Transverse colon (tissue), 4 donors: ENCODE measurements around the gene TNFRSF11A. TPM values are rescaled to one million over a fixed set of nuclear protein-coding genes. Genes with fewer than 3 reads are reported as not detected.

Source experiments
- DNase-seq: peaks from one replicate; pipeline ENCODE4 v3.0.0-alpha.2; 2019
- H3K27ac ChIP-seq, 4 donors: fragments of 200-600 bp; sonication (generic); 2 replicates each; pipeline ENCODE4 v1.5.1; 2016 to 2018; ENCODE audit warnings: inconsistent platforms in 4 of 4
- H3K27me3 ChIP-seq: fragments of 200-600 bp; sonication (generic); 2 replicates; pipeline ENCODE4 v1.5.1; 2017; ENCODE audit warnings: inconsistent platforms
- H3K36me3 ChIP-seq, 4 donors: fragments of 200-600 bp; sonication (generic); 2 replicates each; pipeline ENCODE4 v1.5.1; 2017 to 2019; ENCODE audit warnings: inconsistent platforms in 4 of 4
- H3K4me1 ChIP-seq, 4 donors: fragments of 200-600 bp; sonication (generic); 2 replicates each; pipeline ENCODE4 v1.5.1; 2017 to 2020; ENCODE audit warnings: inconsistent platforms in 4 of 4
- H3K4me3 ChIP-seq, 4 donors: fragments of 200-600 bp; sonication (generic); 1 replicate in 1 of 4; 2 replicates in 3 of 4; pipeline versions ENCODE4 v1.5.1 to v1.6.1; 2017 to 2019; ENCODE audit warnings: inconsistent platforms in 4 of 4
- H3K9me3 ChIP-seq, 2 donors: fragments of 200-600 bp; sonication (generic); 2 replicates each; pipeline ENCODE4 v1.5.1; 2017 to 2019; ENCODE audit warnings: inconsistent platforms in 2 of 2
- CTCF ChIP-seq, 5 experiments: fragments of 200-600 bp in 3 of 5; fragments of 450-650 bp in 2 of 5; sonication (generic) in 3 of 5; IDR thresholded peaks; 1 replicate in 2 of 5; 2 replicates in 3 of 5; pipeline ENCODE4 v1.5.1; 2016 to 2017; ENCODE audit warnings: antibody characterized with exemption in 5 of 5, inconsistent platforms in 3 of 5, mild to moderate bottlenecking in 2 of 5, moderate library complexity in 1 of 5
- EP300 ChIP-seq: sonication (generic); formaldehyde crosslinking; IDR thresholded peaks from one replicate; pipeline ENCODE4 v1.6.1; 2017; ENCODE audit warnings: antibody characterized with exemption, low read depth
- POLR2A ChIP-seq: fragments of 450-650 bp; IDR thresholded peaks from one replicate; pipeline ENCODE4 v1.6.1; 2016; ENCODE audit warnings: antibody characterized with exemption, mild to moderate bottlenecking, moderate library complexity
- POLR2AphosphoS5 ChIP-seq, 3 donors: sonication (generic); formaldehyde crosslinking; IDR thresholded peaks; one replicate each; pipeline ENCODE4 v1.6.1; 2016; ENCODE audit warnings: antibody characterized with exemption in 3 of 3
- WGBS, 2 donors: methylation state at CpG; one replicate each; pipeline ENCODE4 v1.1.5; 2018; ENCODE audit warnings: low coverage in 1 of 2; 5-methylcytosine and 5-hydroxymethylcytosine counted together
- in situ Hi-C, 4 donors: fragments of 200-750 bp; cut with MboI; loops; one replicate each; pipeline versions ENCODE4 v1.15.0 to v1.15.1; 2017; ENCODE audit warnings: low sequenced_read_pairs in 3 of 4, low pct_ligation_motif_present in 1 of 4, low pct_unique_long_range_greater_than_20kb in 1 of 4
- intact Hi-C: fragments of 100-400 bp; cut with DNase I; formaldehyde crosslinking; loops from one replicate; pipeline ENCODE4 v1.15.1; 2023; ENCODE audit warnings: low total_unique reads
- total RNA-seq, 4 donors: library from RNA; depleted of rRNA; stranded (reverse); fragments of >200 nt; gene quantifications; one replicate each; pipeline ENCODE4 v1.1.0, GENCODE V29; 2016

TNFRSF11A gene
- total RNA-seq, 4 donors from 2014 or later, result 23.9 to 59.9 (median 31.6) TPM

GRCh38 chr18:62396381-62396780, 71.3 kb downstream of the TNFRSF11A start:
- WGBS, 2 donors, result 80% methylated on average over 3 of the region's 3 CpGs
- TF ChIP-seq CTCF (IDR thresholded peaks at IDR 0.05) (no peak), POLR2AphosphoS5 (IDR thresholded peaks at IDR 0.05) (no peak), POLR2A (no peak), EP300 (no peak)
- no peak overlapping the region for H3K27ac ChIP-seq
- no peaks in the 10 kb centered on the region for H3K27me3 ChIP-seq
- DNase-seq, result no peak
- H3K9me3 ChIP-seq, result no peaks in the 10 kb centered on the region
- H3K4me3 ChIP-seq, result no peak overlapping the region
- in situ Hi-C loops, result no loop called here
- peaks cover 0 to 19% (median 5%) of the 10 kb centered on the region in 4 donors for H3K4me1 ChIP-seq
- H3K36me3 ChIP-seq, result no peaks in the 10 kb centered on the region
- intact Hi-C loops, result no loop called here

GRCh38 chr18:62396967-62397366, 71.9 kb downstream of the TNFRSF11A start:
- intact Hi-C loops, result no loop called here

GRCh38 chr18:62398291-62398690, 73.2 kb downstream of the TNFRSF11A start:
- no peak overlapping the region for H3K27ac ChIP-seq
- 86 to 90% methylated on average over 5 to 6 of the region's 6 CpGs for WGBS, 2 donors
- H3K9me3 ChIP-seq, result no peaks in the 10 kb centered on the region
- intact Hi-C loops, result no loop called here
- DNase-seq, result no peak
- no peak overlapping the region for H3K4me3 ChIP-seq
- in situ Hi-C loops, result no loop called here
- no peaks in the 10 kb centered on the region for H3K27me3 ChIP-seq
- no peaks in the 10 kb centered on the region for H3K36me3 ChIP-seq
- TF ChIP-seq POLR2A, result no peak
- no peak for TF ChIP-seq EP300
- H3K4me1 ChIP-seq, result peaks cover 0 to 19% (median 5%) of the 10 kb centered on the region in 4 donors

More at GRCh38 chr18:62396967-62397366, 71.9 kb downstream of the TNFRSF11A start:
- Histone ChIP-seq H3K36me3 (no peaks in the 10 kb centered on the region), H3K4me1 (peaks cover 0 to 19% (median 5%) of the 10 kb centered on the region in 4 donors), H3K27ac (no peak overlapping the region), H3K9me3 (no peaks in the 10 kb centered on the region), H3K27me3 (no peaks in the 10 kb centered on the region), H3K4me3 (no peak overlapping the region)
- DNase-seq, result no peak
- 46 to 55% methylated on average over 3 of the region's 3 CpGs for WGBS, 2 donors
- no peak for TF ChIP-seq CTCF (IDR thresholded peaks at IDR 0.05)
- TF ChIP-seq POLR2A, result no peak
- TF ChIP-seq EP300, result no peak
- no peak for TF ChIP-seq POLR2AphosphoS5 (IDR thresholded peaks at IDR 0.05)
- in situ Hi-C loops, result no loop called here

GRCh38 chr18:62399276-62399675, 74.2 kb downstream of the TNFRSF11A start:
- peak overlapping the region in 2 of 4 donors; percentile 23 to 30 for H3K27ac ChIP-seq
- WGBS, 2 donors, result 52 to 71% methylated on average over 2 to 3 of the region's 3 CpGs
- H3K9me3 ChIP-seq, result no peaks in the 10 kb centered on the region
- intact Hi-C loops, result no loop called here
- H3K27me3 ChIP-seq, result no peaks in the 10 kb centered on the region
- TF ChIP-seq CTCF (IDR thresholded peaks at IDR 0.05), result peak in 1 of 5 experiments; percentile 31
- no peak for TF ChIP-seq EP300
- H3K36me3 ChIP-seq, result no peaks in the 10 kb centered on the region
- peaks cover 0 to 19% (median 5%) of the 10 kb centered on the region in 4 donors for H3K4me1 ChIP-seq
- DNase-seq, result no peak
- in situ Hi-C loops, result no loop called here
- no peak overlapping the region for H3K4me3 ChIP-seq

- DNase-seq, result peak; percentile 18
- no peaks in the 10 kb centered on the region for H3K27me3 ChIP-seq
- TF ChIP-seq CTCF (IDR thresholded peaks at IDR 0.05) (peak in 3 of 5 experiments; percentile 7 to 45 (median 23)), EP300 (no peak)
- peaks cover 0 to 17% (median 5%) of the 10 kb centered on the region in 4 donors for H3K4me1 ChIP-seq
- H3K36me3 ChIP-seq, result no peaks in the 10 kb centered on the region
- no peak overlapping the region for H3K4me3 ChIP-seq
- 0 to 19% methylated on average over 2 to 4 of the region's 4 CpGs for WGBS, 2 donors
- H3K27ac ChIP-seq, result peak overlapping the region in 2 of 4 donors; percentile 23 to 30
- H3K9me3 ChIP-seq, result no peaks in the 10 kb centered on the region
- in situ Hi-C loops (no loop called here), intact Hi-C loops (no loop called here)
Observed at GRCh38 chr18:62399781-62400308, 74.7 kb downstream of the TNFRSF11A start.
